ENCODE data around the gene UNG.

Gene UNG

DNA sequence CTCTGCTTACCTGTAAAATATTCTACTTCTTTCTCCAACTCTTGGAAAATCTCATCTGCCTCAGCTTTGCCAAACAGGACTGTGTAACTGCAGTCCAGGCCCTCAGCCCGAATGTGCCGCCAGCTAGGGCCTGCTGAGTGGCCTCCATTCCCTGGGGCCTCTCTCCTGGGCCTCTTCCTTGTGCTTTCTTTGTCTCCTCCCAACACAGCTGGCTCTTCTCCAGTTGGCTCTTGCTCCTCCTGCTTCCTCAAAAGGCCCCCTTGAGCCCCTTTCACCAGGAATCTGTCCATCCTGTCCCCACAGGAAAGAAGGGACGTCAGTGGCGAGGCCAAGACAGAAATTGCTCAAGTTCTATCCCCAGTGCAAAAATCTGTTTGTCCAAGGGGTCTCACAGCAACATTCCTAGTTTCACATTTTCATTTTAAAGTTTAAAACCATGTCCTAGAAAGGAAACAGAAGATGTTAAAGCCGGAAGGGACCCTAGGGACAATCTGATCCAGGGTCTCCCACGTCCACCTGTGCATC lies 4.8 kb upstream of the UNG start:
- no peak for DNase-seq

DNA sequence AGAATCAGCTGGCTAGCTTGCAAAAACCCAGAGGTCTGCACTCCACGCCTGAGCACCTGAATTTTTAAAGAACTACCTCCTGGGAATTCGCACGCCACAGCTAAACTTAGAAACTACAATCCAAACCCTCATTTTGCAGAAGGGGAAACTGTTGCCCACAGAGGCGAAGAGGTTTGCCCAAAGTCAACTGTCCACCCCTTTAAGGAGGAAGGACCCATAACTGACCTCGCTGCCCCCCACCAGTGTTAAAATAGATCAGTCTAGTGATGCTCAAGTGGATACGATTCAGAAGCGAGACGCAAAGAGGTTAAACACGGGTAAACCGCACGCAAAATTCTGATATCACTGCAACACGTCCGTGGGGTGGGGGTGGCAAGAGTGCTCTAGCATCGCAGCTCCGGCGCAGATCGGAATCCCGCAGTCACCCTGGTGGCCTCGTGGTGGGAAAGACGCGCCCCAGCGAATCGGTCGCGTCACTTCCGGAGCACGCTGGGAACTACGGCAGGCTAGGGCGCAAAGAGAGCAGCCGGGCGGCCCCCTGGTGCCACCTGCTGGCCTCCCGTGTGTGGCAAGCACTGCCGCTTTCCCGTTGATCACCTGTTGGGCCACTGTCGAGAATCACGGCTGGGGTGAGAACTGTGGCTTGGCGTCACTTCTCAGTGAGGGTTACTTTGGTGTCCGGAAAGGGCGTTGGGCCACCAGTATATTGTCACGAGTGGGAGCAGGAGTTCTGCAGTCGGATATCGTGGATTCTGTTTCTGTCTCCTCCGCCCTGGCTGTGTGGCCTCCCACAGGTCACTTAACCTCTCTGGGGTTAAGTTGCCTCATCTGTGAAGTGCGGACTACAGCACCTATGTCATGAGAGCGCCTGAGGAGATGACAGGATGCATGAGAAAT lies 4.1 kb upstream of the UNG start, which contains the start of gene ALKBH2:
TSS of gene ALKBH2 (minus strand) at position 451 of the 897 bp plus-strand sequence. CDS start 686 bp downstream, outside the sequence.
- peak; percentile 88 for DNase-seq

DNA sequence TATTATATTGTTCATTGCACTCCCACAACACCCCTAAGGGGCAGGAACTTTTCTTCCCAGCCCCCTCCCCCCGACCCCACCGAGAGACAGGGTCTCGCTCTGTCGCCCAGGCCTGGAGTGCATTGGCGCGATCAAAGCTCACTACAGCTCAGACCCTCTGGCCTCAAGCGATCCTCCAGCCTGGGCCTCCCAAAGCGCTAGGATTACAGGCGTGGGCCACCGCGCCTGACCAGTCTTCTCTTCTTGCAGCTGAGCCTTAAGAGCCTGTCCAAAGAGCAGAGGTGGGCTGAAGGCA lies 310 bp upstream of the UNG start:
- DNase-seq = no peak

DNA sequence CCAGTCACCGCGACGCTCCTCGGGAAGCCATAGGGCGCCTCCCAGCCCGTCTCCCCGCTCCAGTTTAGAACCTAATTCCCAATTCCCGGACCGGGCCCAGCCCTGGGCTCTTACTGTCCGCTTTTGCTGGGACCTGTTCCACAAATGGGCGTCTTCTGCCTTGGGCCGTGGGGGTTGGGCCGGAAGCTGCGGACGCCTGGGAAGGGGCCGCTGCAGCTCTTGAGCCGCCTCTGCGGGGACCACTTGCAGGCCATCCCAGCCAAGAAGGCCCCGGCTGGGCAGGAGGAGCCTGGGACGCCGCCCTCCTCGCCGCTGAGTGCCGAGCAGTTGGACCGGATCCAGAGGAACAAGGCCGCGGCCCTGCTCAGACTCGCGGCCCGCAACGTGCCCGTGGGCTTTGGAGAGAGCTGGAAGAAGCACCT lies 797 bp downstream of the UNG start:
- no peak for DNase-seq

DNA sequence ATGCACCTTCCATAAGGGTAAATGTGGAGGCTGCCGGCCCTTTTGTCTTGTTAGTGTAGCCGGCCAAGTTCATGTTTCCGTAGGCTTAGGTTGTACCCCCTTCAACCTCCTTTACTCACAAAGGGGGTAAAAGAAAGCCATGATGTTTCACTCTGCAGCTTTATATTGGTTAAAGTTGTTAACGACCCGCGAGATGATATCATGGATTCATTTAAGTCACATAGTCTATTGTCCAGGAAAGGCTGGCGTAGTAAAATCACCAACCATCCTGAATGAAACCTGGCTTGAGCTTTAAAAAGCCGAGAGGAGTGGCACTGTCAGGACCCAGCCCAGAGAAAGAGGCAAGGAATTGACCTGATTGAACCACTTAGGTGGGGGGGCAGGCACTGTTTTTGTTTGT lies 1.3 kb downstream of the UNG start:
- DNase-seq = no peak

DNA sequence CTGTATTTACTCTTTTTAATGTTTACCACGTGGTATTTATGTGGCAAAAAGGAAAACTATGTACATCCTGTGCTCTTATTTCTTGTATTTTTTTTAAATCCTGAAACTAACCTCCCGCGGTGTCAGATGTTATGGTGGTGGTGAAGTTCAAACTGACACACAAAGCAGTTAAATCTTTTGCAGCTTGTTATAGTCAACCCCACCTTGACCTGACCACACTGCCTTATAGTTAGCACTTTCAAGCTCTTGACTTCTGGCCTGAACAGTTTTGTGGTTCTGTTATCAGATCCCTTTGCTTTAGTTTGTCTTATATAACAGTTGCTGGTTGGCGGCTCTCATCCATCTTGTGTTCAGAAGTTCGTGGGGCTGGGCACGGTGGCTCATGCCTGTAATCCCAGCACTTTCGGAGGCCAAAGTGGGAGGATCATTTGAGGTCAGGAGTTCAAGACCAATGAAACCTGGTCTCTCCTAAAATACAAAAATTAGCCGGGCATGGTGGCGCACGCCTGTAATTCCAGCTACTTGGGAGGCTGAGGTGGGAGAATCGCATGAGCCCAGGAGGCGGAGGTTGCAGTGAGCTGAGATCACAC lies 2.1 kb downstream of the UNG start:
- no peak for DNase-seq

DNA sequence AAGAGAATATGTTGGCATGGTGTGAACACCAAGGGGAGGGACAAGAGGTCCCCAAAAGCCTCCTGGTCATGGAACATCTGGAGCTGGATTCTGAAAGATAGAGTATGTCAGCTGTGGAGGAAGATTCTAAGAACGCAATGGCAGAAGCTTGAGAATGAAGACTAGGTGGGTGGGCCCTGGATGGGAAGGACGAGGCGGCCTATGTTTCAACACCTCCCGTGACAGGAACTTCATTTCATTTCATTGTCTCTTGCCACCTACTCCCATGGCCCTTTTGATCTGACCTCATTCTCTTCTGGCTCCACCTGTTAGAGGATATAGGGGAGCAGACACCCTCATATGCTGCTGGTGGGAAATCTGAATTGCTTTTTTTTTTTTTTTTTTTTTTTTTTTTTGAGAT lies 3.3 kb downstream of the UNG start:
- no peak for DNase-seq

DNA sequence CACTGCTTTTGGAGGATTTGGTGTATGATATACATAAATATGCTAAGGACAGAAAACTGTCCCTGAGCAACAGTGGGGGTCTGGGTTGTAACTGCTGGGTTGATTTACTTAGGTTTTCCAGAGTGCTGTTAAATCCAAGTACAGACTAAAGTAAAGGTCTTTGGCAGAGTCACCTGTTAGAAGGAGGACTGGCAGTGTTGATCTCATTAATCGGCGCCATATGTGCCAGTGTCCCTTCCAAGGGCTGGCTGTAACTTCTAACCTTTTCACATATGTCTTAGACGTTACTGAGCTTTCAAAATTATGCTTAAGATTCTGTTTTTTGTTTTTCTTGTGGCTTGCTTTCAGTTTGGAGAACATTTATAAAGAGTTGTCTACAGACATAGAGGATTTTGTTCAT lies 5.1 kb downstream of the UNG start:
- no peak for DNase-seq

DNA sequence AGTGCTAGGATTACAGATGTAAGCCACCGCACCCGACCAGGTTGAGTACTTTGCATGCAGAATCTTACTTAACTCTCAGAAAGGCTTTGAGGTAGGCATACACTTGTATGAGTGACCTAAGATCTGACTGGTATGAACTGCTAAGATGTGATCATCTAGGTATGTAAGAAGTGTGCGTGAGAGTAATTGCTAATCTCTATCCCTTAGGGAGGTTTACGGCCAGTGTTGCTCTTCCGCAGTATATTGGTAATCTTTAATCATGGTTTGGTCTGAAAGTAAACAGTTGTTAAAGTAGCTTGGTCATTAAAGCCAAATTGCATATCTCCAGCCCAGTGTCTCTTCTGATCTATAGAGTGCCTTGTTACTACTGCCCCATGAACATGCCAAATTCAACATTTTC lies 7.8 kb downstream of the UNG start:
- DNase-seq = no peak

DNA sequence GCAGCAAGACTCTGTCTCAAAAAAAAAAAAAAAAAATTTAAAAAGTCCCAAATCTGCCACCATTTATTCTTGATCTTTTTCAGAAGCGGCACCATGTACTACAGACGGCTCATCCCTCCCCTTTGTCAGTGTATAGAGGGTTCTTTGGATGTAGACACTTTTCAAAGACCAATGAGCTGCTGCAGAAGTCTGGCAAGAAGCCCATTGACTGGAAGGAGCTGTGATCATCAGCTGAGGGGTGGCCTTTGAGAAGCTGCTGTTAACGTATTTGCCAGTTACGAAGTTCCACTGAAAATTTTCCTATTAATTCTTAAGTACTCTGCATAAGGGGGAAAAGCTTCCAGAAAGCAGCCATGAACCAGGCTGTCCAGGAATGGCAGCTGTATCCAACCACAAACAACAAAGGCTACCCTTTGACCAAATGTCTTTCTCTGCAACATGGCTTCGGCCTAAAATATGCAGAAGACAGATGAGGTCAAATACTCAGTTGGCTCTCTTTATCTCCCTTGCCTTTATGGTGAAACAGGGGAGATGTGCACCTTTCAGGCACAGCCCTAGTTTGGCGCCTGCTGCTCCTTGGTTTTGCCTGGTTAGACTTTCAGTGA lies 12.5 kb downstream of the UNG start:
- no peak for DNase-seq

DNA sequence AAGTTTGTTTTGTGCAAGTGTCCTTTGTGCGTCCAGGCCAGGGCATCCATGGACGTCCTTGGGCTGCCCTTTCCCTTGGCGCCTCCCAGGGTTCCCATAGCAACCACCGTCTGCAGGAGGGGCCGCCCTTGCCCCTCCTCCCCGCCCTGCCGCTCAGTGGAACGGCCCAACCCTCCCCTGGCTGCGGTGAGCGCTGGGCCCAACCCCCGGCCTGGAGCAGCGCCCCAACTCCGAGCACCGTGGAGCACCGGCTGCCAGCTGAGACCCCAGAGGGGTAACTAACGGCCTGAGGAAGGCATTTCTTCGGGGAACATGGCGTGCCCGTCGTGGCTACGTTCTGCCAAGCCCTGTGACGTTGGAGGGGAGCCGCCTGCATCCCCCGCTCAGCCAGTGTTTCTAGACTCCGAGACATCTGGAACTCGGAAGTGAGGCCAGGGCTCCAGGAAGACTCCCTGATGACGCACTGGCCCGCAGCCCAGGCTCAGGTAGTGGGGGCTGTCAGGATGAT lies 13.6 kb downstream of the UNG start:
- no peak for DNase-seq

DNA sequence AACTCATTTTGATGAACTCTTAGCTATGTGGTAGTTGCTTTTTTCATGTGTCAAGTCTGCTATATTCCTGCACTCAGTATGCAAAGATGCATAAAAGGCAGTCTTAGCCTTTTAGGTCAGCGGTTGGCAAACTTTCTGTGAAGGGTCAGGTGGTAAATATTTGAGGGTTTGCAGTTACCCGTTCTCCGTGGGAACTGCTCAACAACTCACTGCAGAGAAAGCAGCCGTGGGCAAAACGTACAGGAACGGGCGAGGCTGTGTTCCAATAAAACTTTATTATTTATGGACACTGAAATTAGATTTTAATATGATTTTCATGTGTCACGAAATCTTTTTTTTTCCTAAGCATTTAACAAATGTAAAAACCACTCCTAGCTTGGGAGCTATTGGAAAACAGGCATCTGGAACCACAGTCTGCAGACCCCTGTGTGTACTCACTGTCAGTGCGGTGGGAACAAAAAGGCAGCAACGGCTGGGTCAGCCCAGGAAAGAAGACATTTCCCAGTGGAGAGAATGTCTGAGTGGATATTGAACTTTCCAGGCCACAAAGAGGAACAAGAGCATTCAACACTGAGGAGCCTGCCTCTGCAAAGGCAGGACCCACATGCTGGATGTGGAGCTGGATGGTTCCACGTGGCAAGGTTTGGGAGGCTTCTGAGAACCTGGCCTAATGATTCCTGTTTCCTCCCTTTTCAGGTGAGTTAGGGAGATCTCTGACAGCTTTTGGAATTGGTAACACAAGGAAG lies 15.5 kb downstream of the UNG start:
- no peak for DNase-seq

DNA sequence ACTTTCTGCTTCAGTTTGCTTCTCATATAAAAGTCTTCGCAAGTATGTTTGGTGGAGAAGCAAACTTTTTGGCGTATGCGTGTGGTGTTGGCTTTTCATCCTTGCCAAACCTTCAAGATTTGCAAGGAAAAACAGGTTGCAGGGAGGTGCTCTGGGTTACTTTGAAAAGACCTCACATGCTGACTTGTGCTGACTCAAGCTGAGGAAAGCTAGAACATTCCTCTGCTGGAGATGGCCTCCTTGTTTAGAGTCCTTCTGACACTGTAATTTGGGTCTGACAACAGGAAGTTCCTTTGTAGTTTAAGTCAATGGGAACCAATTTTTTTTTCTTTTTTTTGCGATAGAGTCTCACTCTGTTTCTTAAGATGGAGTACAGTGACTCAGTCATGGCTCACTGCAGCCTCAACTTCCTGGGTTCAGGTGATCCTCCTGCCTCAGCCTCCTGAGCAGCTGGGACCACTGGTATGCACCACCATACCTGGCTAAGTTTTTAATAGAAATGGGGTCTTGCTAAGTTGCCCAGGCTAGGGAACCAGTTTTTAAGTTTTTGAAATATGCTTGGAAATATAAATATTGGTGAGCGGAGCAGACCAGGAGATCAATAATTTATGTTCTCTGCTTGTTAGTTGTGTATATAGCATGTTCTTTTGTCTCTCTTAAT lies 16.4 kb downstream of the UNG start:
- DNase-seq = no peak

DNA sequence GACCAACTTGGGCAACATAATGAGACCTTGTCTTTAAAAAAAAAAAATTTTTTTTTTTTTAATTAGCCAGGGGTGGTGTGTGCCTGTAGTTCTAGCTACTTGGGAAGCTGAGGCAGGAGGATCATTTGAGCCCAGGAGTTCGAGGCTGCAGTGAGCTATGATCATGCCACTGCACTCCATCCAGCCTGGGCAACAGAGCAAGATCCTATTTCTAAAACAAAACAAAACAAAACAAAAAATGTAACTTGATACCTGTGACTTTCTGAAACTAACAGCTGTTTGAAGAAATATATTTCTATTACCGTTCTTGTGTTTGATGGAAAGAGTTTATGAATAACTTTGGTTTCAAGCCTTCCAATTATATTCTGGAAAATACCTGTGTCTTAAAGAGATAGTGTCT lies 17.2 kb downstream of the UNG start:
- no peak for DNase-seq

DNA sequence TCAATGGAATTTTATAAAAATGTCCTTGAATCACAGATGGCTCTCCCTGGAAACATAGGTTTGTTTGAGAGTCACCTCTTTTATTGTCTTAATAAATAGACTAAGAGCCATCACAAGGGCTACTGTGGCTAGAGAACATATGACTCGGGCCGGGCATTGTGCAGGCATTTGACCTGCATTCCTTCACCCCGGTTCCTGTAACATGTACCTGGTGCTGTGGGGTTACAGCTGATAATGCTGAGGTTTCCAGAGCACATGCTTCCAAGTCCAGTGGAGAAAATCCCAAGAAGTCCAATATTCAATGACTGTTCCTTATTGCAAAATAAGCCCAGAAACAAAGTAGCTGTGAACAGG lies 18.0 kb downstream of the UNG start:
- no peak for DNase-seq

DNA sequence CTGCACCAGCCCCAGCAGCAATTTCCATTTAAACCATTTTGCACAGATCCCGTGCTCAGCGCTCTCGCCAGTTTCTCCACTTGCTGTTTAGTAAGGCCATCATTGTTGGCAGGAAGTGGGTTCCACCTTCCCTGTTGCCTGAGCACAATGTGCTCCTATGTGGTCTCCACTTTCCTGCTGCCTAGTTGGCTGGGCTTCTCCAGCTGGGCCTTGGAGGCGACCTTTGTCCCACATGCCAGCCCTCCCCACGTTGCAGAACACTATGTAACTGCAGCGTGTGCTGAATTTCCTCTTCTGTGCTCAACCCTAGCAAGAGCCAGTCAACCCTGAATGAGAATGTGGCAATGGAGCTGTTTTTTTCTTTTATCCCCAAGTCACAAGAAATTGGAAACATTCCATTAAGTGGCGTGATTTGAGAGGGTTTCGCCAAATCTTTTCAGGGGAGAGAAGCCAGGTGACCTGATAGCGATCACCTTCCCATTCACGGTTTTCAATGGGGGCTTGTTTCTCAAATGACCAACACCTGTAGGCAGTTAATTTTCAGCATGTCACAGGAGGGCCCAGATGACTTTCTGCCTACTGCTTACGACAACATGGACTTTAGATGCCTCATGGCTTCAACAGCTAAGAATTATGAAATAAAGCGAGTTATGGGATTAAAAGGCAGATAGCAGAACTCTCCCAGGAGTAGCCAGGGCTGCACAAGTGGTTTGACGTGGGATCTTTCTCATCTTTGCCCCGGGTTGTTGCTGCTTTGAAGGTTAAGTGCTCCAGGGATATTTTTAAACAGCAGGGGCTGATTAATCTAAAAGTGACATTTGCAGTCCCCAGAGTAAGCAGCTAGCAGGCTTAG lies 18.6 kb downstream of the UNG start, which contains the start of gene ACACB:
TSS of gene ACACB (plus strand) at position 830 of the 853 bp plus-strand sequence. CDS start 22,819 bp downstream, outside the sequence.
- no peak for DNase-seq

DNA sequence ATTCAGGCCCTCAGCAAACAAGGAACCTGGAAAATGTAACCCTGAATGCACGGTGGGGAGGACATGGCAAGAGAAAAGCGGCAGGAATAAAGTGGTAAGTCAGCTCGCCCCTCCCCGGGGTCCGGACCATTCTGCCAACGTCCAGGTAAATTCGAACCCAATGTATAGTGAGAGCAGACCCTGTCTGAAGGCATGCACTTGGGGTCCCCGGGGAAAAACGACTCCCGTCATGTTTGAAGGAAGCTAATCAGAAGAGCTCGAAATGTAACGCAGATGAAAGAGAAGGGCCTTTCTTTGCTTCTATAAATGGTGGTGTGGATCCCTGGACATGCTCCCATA lies 19.2 kb downstream of the UNG start:
- no peak for DNase-seq

DNA sequence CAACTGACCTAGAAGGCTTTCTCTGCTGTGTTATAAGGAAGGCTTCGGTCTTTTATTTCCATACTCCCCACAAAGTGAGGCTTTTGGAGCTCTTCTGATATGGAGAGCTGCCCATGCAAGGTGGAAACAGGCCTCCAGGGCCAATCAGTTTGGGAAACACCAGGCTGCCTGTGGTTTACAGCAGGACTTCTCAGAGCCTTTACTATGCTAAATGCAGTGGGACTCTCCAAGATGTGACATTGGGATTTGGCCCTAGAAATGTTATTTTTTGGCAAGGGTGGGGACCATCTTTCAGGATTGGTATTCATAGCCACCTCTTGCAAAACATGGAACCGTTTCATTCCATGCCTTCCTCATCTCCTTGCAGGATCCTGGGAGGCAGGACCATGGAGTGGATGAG lies 22.7 kb downstream of the UNG start:
- no peak for DNase-seq

DNA sequence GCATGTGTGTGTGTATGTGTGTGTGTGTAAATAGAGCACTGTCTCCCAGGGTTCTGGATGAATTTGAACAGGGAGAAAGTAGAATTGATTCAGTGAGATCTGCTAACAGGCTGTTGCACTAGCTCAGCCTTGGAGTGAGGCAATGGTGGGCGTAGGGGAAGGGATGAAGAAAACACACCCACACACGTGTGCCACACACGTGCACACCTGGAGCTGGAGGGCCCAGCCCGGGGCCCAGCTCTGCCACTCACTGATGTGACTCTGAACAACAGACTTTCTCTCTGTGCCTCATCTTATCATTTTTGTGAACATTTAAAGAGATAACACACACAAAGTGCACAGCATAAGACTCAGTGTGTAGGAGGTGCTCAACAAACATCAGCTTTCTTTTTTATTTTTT lies 23.2 kb downstream of the UNG start:
- no peak for DNase-seq

DNA sequence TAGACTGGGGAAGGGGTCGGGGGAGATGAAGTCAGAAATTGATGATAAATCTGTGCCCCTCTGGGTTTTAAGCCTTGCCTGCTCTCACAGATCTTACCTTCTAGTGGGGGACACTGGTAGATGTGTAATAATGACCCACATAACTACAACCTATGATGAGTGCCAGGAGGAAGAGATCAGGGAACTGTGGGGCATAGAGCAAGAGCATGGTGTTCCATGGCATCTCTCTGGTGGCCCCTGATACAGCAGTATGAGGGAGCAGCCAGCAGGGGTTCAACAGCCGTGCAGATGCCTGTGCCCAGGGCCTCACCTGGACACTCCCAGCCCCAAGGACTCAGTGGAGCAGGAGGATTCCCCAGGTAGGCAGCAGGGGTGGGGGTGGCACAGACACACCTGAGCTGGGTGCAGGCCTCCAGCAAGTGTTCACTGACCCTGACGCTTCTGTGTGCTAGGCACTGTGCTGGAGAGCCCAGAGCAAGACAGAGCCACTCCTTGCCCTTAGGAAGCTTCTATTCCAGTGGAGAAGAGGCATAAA lies 24.0 kb downstream of the UNG start:
- DNase-seq = no peak

DNA sequence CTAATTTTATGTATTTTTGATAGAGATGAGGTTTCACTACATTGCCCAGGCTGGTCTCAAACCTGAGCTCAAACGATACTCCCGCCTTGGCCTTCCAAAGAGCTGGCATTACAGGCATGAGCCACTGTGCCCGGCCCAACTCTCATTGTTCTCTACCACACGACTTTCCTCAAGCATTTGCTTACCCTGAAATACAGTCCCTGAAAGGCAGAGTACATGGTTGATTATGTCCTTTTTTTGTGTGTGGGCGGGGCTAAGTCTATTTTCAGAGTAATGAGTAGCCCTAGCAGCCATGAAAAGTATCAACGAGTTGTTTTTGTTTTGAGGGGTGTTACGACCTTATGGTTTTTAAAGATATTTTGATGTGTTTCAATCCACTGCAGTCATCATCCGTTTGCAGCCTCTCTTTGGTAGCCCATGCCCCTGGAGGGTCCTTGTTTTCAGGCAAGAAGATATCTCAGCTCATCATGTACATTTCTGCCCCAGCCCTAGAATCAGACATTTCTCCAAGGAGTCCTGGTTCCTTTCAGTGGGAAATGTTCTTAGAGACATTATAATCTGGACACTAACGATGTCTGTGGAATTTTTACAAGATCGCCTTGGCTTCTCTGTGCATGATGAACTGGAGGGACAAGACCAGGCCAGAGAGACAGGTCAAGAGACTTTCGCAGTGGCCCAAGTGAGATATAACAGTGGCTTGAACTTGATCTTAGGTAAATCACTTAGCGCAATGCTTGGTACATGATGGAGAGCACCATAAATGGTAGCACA lies 27.7 kb downstream of the UNG start:
- no peak for DNase-seq
